H1 (cell line): Measurements from ENCODE around the gene MAK. TPM values are rescaled to one million over a fixed set of nuclear protein-coding genes. Genes with fewer than 3 reads are reported as not detected.

ENCODE experiments used
- CTCF ChIA-PET: fragments of 300-600 bp; sonication (Branson Sonifier 250); formaldehyde crosslinking; loops from one replicate; lab custom pipeline; 2021; ENCODE audit not compliant: partially characterized antibody; lab: Charles Lee
- POLR2A ChIA-PET: fragments of 300-600 bp; sonication (Branson Sonifier 250); formaldehyde crosslinking; loops from one replicate; lab custom pipeline; 2021; ENCODE audit warnings: inconsistent platforms; ENCODE audit not compliant: partially characterized antibody; lab: Charles Lee
- DNase-seq, 2 experiments: peaks; one replicate each; pipeline versions ENCODE4 v3.0.0 to v3.0.0-alpha.2; 2010 to 2022; ENCODE audit warnings: low spot score in 2 of 2, low read depth in 1 of 2, mixed read lengths in 1 of 2
- FAIRE-seq: peaks from 2 replicates; lab custom pipeline; 2011; peaks lifted over from hg19 to GRCh38; lab: Jason Lieb, UNC
- H2AFZ ChIP-seq: 2 replicates; pipeline ENCODE4 v1.8.1; 2012; ENCODE audit warnings: low read length, inconsistent platforms
- H2AK5ac ChIP-seq: 2 replicates; pipeline ENCODE4 v1.6.1; 2013; ENCODE audit warnings: low read depth, low read length
- H2BK120ac ChIP-seq: replicated peaks from 2 replicates; pipeline ENCODE3; 2013; ENCODE audit warnings: low read depth, low read length, inconsistent platforms
- H2BK12ac ChIP-seq: 2 replicates; pipeline ENCODE4 v1.6.1; 2013; ENCODE audit warnings: low read depth, low read length
- H2BK15ac ChIP-seq: 2 replicates; pipeline ENCODE4 v1.6.1; 2013; ENCODE audit warnings: low read length
- H2BK20ac ChIP-seq: 2 replicates; pipeline ENCODE4 v1.6.1; 2013; ENCODE audit warnings: low read length
- H2BK5ac ChIP-seq: 2 replicates; pipeline ENCODE4 v1.6.1; 2013; ENCODE audit warnings: low read depth, low read length
- H3K14ac ChIP-seq: 2 replicates; pipeline ENCODE4 v1.6.1; 2013; ENCODE audit warnings: inconsistent platforms; ENCODE audit not compliant: insufficient read length
- H3K18ac ChIP-seq: 2 replicates; pipeline ENCODE4 v1.6.1; 2013; ENCODE audit warnings: low read length; ENCODE audit errors: extremely low read depth
- H3K23ac ChIP-seq: 2 replicates; pipeline ENCODE4 v1.6.1; 2013; ENCODE audit warnings: inconsistent platforms; ENCODE audit not compliant: insufficient read length
- H3K23me2 ChIP-seq: 2 replicates; pipeline ENCODE4 v1.6.1; 2013; ENCODE audit warnings: low read depth, low read length
- H3K27ac ChIP-seq: 2 replicates; pipeline ENCODE4 v1.6.1; 2011; ENCODE audit warnings: low read depth, low read length, inconsistent platforms
- H3K27me3 ChIP-seq, 4 experiments: replicated peaks in 1 of 4; 1 replicate in 1 of 4; 2 replicates in 3 of 4; pipeline versions ENCODE4 v1.6.1 to v1.8.1; 2011 to 2013; ENCODE audit warnings: low read length in 3 of 4, mild to moderate bottlenecking in 3 of 4, inconsistent platforms in 2 of 4, mixed read lengths in 2 of 4, moderate library complexity in 1 of 4; ENCODE audit not compliant: control insufficient read depth in 3 of 4, insufficient read depth in 3 of 4; ENCODE audit errors: extremely low read depth in 1 of 4
- H3K36me3 ChIP-seq, 4 experiments: 2 replicates each; pipeline versions ENCODE4 v1.6.1 to v1.8.1; 2011 to 2013; ENCODE audit warnings: mild to moderate bottlenecking in 4 of 4, low read length in 3 of 4, moderate library complexity in 2 of 4, control low read depth in 1 of 4, inconsistent platforms in 1 of 4; ENCODE audit not compliant: insufficient read depth in 4 of 4, control insufficient read depth in 2 of 4
- H3K4ac ChIP-seq: replicated peaks from 2 replicates; pipeline ENCODE3; 2013; ENCODE audit warnings: low read length, low read depth, mixed read lengths, inconsistent platforms; ENCODE audit not compliant: insufficient read length
- H3K4me1 ChIP-seq, 4 experiments: replicated peaks in 1 of 4; 1 replicate in 1 of 4; 2 replicates in 3 of 4; pipeline versions ENCODE4 v1.6.1 to v1.8.1; 2011 to 2013; ENCODE audit warnings: low read length in 3 of 4, inconsistent platforms in 2 of 4, mixed read lengths in 1 of 4; ENCODE audit not compliant: insufficient read depth in 4 of 4, control insufficient read depth in 3 of 4
- H3K4me2 ChIP-seq, 2 experiments: 2 replicates each; pipeline versions ENCODE4 v1.6.1 to v1.8.1; 2011 to 2013; ENCODE audit warnings: low read depth in 2 of 2, low read length in 2 of 2, control low read depth in 1 of 2, inconsistent platforms in 1 of 2, mild to moderate bottlenecking in 1 of 2; ENCODE audit not compliant: insufficient read depth in 1 of 2
- H3K4me3 ChIP-seq, 4 experiments: fragments of 200-600, 300-600 bp in 1 of 4; sonication (generic), shearing (Covaris generic), sonication (Bioruptor Twin) in 1 of 4; 2 replicates each; pipeline versions ENCODE4 v1.5.1 to v1.8.1; 2011 to 2016; ENCODE audit warnings: low read length in 4 of 4, low read depth in 3 of 4, control low read depth in 2 of 4, inconsistent platforms in 2 of 4, mild to moderate bottlenecking in 2 of 4, mixed read lengths in 1 of 4, moderate library complexity in 1 of 4; ENCODE audit not compliant: insufficient read depth in 2 of 4; ENCODE audit errors: extremely low read depth in 1 of 4
- H3K56ac ChIP-seq: replicated peaks from 2 replicates; pipeline ENCODE3; 2013; ENCODE audit warnings: low read depth, mild to moderate bottlenecking, mixed read lengths, low read length, inconsistent platforms; ENCODE audit not compliant: insufficient read length
- H3K79me1 ChIP-seq: 2 replicates; pipeline ENCODE4 v1.6.1; 2013; ENCODE audit warnings: low read depth, low read length, control low read depth
- H3K79me2 ChIP-seq, 2 experiments: 2 replicates each; pipeline versions ENCODE4 v1.6.1 to v1.8.1; 2012 to 2013; ENCODE audit warnings: low read length in 2 of 2, mild to moderate bottlenecking in 2 of 2, inconsistent platforms in 1 of 2; ENCODE audit not compliant: insufficient read depth in 2 of 2, control insufficient read depth in 1 of 2
- H3K9ac ChIP-seq, 4 experiments: replicated peaks in 1 of 4; 1 replicate in 1 of 4; 2 replicates in 3 of 4; pipeline versions ENCODE4 v1.6.1 to v1.8.1; 2011 to 2013; ENCODE audit warnings: low read depth in 3 of 4, low read length in 3 of 4, control low read depth in 2 of 4, mild to moderate bottlenecking in 2 of 4, moderate library complexity in 2 of 4, inconsistent platforms in 1 of 4; ENCODE audit errors: extremely low read depth in 1 of 4
- H3K9me3 ChIP-seq, 2 experiments: 2 replicates each; pipeline versions ENCODE4 v1.6.1 to v1.8.1; 2012 to 2013; ENCODE audit warnings: mild to moderate bottlenecking in 2 of 2, moderate library complexity in 2 of 2, control low read depth in 1 of 2, inconsistent platforms in 1 of 2, low read depth in 1 of 2, low read length in 1 of 2, mixed read lengths in 1 of 2; ENCODE audit not compliant: insufficient read depth in 2 of 2
- H4K20me1 ChIP-seq, 2 experiments: replicated peaks in 1 of 2; 2 replicates each; pipeline versions ENCODE3 to v1.8.1; 2011 to 2013; ENCODE audit warnings: inconsistent platforms in 2 of 2, low read length in 2 of 2, mild to moderate bottlenecking in 1 of 2; ENCODE audit not compliant: insufficient read depth in 2 of 2, control insufficient read depth in 1 of 2
- H4K5ac ChIP-seq: 2 replicates; pipeline ENCODE4 v1.6.1; 2013; ENCODE audit warnings: low read length, low read depth, mixed read lengths, inconsistent platforms; ENCODE audit not compliant: insufficient read length
- H4K8ac ChIP-seq: 2 replicates; pipeline ENCODE4 v1.8.0; 2013; ENCODE audit warnings: mild to moderate bottlenecking, moderate library complexity, low read length, inconsistent platforms; ENCODE audit not compliant: insufficient read depth; ENCODE audit errors: extremely low read depth
- H4K91ac ChIP-seq: replicated peaks from 2 replicates; pipeline ENCODE3; 2013; ENCODE audit warnings: low read length, mixed read lengths, inconsistent platforms; ENCODE audit not compliant: insufficient read length
- ASH2L ChIP-seq: fragments of 200-600, 300-600 bp; sonication (generic); IDR thresholded peaks from one replicate; pipeline ENCODE4 v1.7.1; 2017; ENCODE audit warnings: low read length
- BACH1 ChIP-seq: IDR thresholded peaks from 2 replicates; pipeline ENCODE4 v1.6.1; 2012; ENCODE audit warnings: low read length, improper control_type of control experiment
- CEBPB ChIP-seq: IDR thresholded peaks from 2 replicates; pipeline ENCODE4 v1.6.1; 2012; ENCODE audit warnings: low read depth, low read length
- EGR1 ChIP-seq: IDR thresholded peaks from 2 replicates; pipeline ENCODE4 v1.6.1; 2011; ENCODE audit warnings: low read depth, low read length, borderline replicate concordance
- NRF1 ChIP-seq: IDR thresholded peaks from 2 replicates; pipeline ENCODE4 v1.6.1; 2011; ENCODE audit warnings: mild to moderate bottlenecking, low read depth, low read length, improper control_type of control experiment
- POLR2A ChIP-seq, 2 experiments: IDR thresholded peaks; 1 replicate in 1 of 2; 2 replicates in 1 of 2; pipeline ENCODE4 v1.6.1; 2011; ENCODE audit warnings: low read depth in 2 of 2, low read length in 2 of 2, mild to moderate bottlenecking in 2 of 2; ENCODE audit errors: control extremely low read depth in 1 of 2
- POLR2AphosphoS5 ChIP-seq: IDR thresholded peaks from 2 replicates; pipeline ENCODE4 v1.6.1; 2011; ENCODE audit warnings: low read depth, low read length
- SAP30 ChIP-seq: fragments of 300-600 bp; sonication (generic); IDR thresholded peaks from 2 replicates; pipeline ENCODE4 v1.7.1; 2012; ENCODE audit warnings: low read length, moderate library complexity, mild to moderate bottlenecking, inconsistent platforms; ENCODE audit not compliant: insufficient read depth, insufficient replicate concordance
- SIN3A ChIP-seq, 2 experiments: IDR thresholded peaks in 1 of 2; conservative IDR thresholded peaks in 1 of 2; 2 replicates each; pipeline ENCODE4 v1.6.1; 2011 to 2012; ENCODE audit warnings: low read length in 2 of 2, improper control_type of control experiment in 1 of 2, low read depth in 1 of 2, mild to moderate bottlenecking in 1 of 2
- TAF1 ChIP-seq: IDR thresholded peaks from 2 replicates; pipeline ENCODE4 v1.6.1; 2011; ENCODE audit warnings: mild to moderate bottlenecking, low read depth, low read length
- YY1 ChIP-seq: IDR thresholded peaks from 2 replicates; pipeline ENCODE4 v1.6.1; 2011; ENCODE audit warnings: low read depth, mild to moderate bottlenecking, low read length
- WGBS, 2 experiments: shearing (Covaris generic) in 1 of 2; methylation state at CpG; one replicate each; pipeline versions ENCODE4 v1.1.6 to v1.1.7; 2013 to 2015; ENCODE audit warnings: low lambda C conversion rate in 2 of 2, mixed read lengths in 2 of 2, inconsistent platforms in 1 of 2, low coverage in 1 of 2, missing lambda C conversion rate in 1 of 2; ENCODE audit not compliant: insufficient replicate concordance in 2 of 2, insufficient coverage in 1 of 2, insufficient read length in 1 of 2; ENCODE audit errors: extremely low coverage in 1 of 2, missing lambda C conversion rate in 1 of 2; 5-methylcytosine and 5-hydroxymethylcytosine counted together
- polyA plus RNA-seq, 7 experiments: library from polyadenylated mRNA; depleted of rRNA in 3 of 7; stranded (reverse) in 5 of 7; unstranded in 2 of 7; fragments of >200 nt in 5 of 7; fragments of 200-250 nt in 2 of 7; gene quantifications; 1 replicate in 5 of 7; 2 replicates in 1 of 7; 4 replicates in 1 of 7; pipeline versions ENCODE4 v1.2.1 to v1.2.3, GENCODE V29; 2011 to 2013; ENCODE audit warnings: missing spikeins in 2 of 7, mixed read lengths in 2 of 7
- total RNA-seq: library from RNA; stranded (reverse); fragmentation: NEBNext Ultra II Directional; extraction: Animal tissue kit (Norgen Biotek cat#: 25700); gene quantifications from 2 replicates; pipeline ENCODE4 v1.2.1, GENCODE V29; 2021

MAK gene
- total and polyA plus RNA-seq, 2 of the 8 experiments (the other 6 are each of a cell fraction or from before 2014, with no cell fraction given): 0.08 to 0.37 TPM

DNA sequence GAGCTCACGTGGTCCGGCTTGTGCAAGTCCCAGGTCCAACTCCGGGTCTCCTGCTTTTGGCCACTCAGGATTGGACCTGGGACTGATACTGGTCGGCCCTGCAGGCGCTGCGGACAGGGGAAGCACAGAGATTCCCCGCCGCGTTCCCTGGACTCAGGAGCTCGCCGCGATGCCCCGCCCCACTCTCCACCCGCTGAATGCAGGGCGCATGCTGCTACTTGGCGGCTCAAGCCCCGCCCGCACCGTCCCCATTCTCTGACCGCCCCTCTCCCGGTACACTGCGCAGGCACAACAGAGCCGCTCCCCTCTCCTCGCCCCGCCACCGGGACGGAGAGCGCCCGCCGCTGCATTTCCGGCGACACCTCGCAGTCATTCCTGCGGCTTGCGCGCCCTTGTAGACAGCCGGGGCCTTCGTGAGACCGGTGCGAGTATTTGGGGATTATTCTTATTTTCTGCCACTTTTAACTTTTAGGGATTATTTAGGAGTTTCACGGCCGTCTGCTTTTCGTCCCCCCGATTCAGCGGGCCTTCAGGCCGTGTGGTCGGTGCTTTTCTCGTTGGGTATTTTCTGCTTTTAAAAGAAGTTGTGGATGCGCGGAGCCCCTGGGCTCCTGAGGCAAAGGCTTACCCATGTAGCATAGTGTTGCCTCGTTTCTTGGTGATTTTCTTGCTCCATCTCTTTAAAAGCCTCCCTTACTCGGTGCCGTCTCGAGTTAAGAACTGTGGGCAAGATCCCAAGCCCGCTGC is 115.3 kb downstream of the MAK start, which contains the start of gene TMEM14C:
Gene TMEM14C, plus strand, starts transcription at position 251 of the 747 bp plus-strand sequence. CDS start 1,544 bp downstream, outside the sequence.
- Histone ChIP-seq H3K36me3 (peaks cover 3 to 20% (median 9%) of the 10 kb centered on the region in 4 experiments; a peak in 5 of 8 replicates), H3K27ac (peak within 1 kb of the TSS; percentile 65), H3K23me2 (peaks cover 4% of the 10 kb centered on the region; the same call in 1 of the 2 replicates), H3K79me1 (peaks cover 8% of the 10 kb centered on the region; the same call in 1 of the 2 replicates), H3K4ac (peak within 1 kb of the TSS; percentile 85), H3K18ac (peak within 1 kb of the TSS; percentile 97), H3K27me3 (no peaks in the 10 kb centered on the region), H2BK12ac (0 out of 2 replicates have a peak within 1 kb of the TSS, but pooled peaks have one; percentile 31), H3K23ac (no peak within 1 kb of the TSS), H3K4me1 (peaks cover 0 to 12% (median 4%) of the 10 kb centered on the region in 4 experiments; a peak in 3 of 7 replicates), H4K91ac (no peak within 1 kb of the TSS), H3K79me2 (peaks cover 8 to 18% of the 10 kb centered on the region in 2 experiments; a peak in 3 of 4 replicates), H3K9me3 (peaks cover 0 to 9% of the 10 kb centered on the region in 2 experiments; a peak in 3 of 4 replicates), H3K14ac (no peak within 1 kb of the TSS), H2BK5ac (peak within 1 kb of the TSS; percentile 77; the same call in 1 of the 2 replicates), H3K4me3 (peak within 1 kb of the TSS; percentile 80 to 91 (median 88)), H2BK15ac (peak within 1 kb of the TSS; percentile 99; the same call in 1 of the 2 replicates), H4K5ac (peak within 1 kb of the TSS; percentile 34), H4K20me1 (no peaks in the 10 kb centered on the region), H2BK20ac (no peak within 1 kb of the TSS), H3K56ac (peak within 1 kb of the TSS; percentile 24), H4K8ac (peak within 1 kb of the TSS; percentile 53; the same call in 1 of the 2 replicates), H2AK5ac (no peak within 1 kb of the TSS), H2BK120ac (no peak within 1 kb of the TSS), H2AFZ (peak within 1 kb of the TSS; percentile 48), H3K9ac (peak within 1 kb of the TSS; percentile 78 to 92 (median 82)), H3K4me2 (peak within 1 kb of the TSS; percentile 79 to 95)
- ChIA-PET POLR2A (interaction anchor here (0.8 to 6.9 kb wide), 15 partner anchors 9 to 73 kb away, joined by 3 to 39 read pairs (median 5); partner anchors contain the start of genes C6orf52, PAK1IP1 and TMEM14B), CTCF (interaction anchor here (0.6 to 2.2 kb wide), 10 partner anchors 10 to 1710 kb away, joined by 3 to 9 read pairs (median 3); partner anchors contain the start of gene TMEM14B)
- FAIRE-seq: no peak
- WGBS, 2 experiments: 1% methylated on average over 55 of the region's 55 CpGs; no CpG with 5 or more reads in 1 of the 2 experiments
- DNase-seq: peak; percentile 95 to 98
- TF ChIP-seq BACH1: 0 out of 2 replicates have a peak, but pooled peaks have one; percentile 18
- peak; percentile 43 to 63; a peak in 1 of 4 replicates for TF ChIP-seq SIN3A (conservative IDR thresholded peaks at IDR 0.05 in 1 of 2, IDR thresholded peaks at IDR 0.05 in 1 of 2; ENCODE audit: low read depth in 1 of 2, low read length in 2 of 2)
- peak; percentile 13 for TF ChIP-seq SAP30
- peak in 1 of 2 experiments; percentile 83; a peak in 2 of 3 replicates for TF ChIP-seq POLR2A (IDR thresholded peaks at IDR 0.05; ENCODE audit: control extremely low read depth in 1 of 2, low read depth in 2 of 2, low read length in 2 of 2)
- peak; percentile 88 for TF ChIP-seq TAF1
- peak; percentile 65 for TF ChIP-seq EGR1
- peak; percentile 72 for TF ChIP-seq CEBPB
- peak; percentile 84 for TF ChIP-seq POLR2AphosphoS5
- TF ChIP-seq ASH2L: peak; percentile 58
- TF ChIP-seq NRF1: peak; percentile 38; the same call in 1 of the 2 replicates
- 0 out of 2 replicates have a peak, but pooled peaks have one; percentile 63 for TF ChIP-seq YY1
